Cortex of kidney (tissue), 1 donor: ENCODE measurements around the gene TWNK.

Experiments
- DNase-seq: peaks from one replicate; lab custom pipeline; 2025; lab: John Stamatoyannopoulos, UW

The TWNK gene

GRCh38 chr10:100986952-100987684 is at the start of gene TWNK, which contains the start of gene MRPL43:
Gene TWNK, plus strand, starts transcription at chr10:100987543. Its CDS starts 668 bp downstream, at chr10:100988211.
Gene MRPL43, minus strand, starts transcription at chr10:100987497. Its CDS starts 54 bp downstream, at chr10:100987443.
- DNase-seq = peak; percentile 14

DNA sequence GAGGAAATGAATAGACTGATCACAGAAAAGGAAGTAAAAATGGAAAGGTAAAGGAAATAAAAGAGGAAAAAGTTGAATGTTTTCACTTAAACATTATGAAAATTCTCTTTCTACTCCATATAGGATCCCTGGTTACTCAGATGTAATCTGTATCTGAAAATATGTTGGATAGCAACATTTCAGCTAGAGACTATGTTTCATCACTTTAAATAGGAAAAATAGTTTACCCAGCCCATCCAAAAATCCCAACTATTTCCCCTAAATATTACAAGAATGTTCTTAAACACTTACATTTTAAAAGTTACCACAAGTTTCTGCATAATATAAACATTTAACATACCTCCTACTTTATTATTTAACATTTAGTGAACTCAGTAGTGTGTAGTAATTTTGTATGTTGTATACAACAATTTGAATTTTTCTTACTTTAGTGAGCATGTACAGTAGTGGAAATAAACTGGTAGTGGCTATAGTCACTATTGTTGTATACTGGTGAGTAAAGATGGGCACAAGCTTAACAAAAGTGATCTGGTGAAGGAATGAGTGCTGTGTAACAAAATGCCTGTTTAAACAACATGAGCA is 47.5 kb upstream of the TWNK start:
- DNase-seq = no peak

DNA sequence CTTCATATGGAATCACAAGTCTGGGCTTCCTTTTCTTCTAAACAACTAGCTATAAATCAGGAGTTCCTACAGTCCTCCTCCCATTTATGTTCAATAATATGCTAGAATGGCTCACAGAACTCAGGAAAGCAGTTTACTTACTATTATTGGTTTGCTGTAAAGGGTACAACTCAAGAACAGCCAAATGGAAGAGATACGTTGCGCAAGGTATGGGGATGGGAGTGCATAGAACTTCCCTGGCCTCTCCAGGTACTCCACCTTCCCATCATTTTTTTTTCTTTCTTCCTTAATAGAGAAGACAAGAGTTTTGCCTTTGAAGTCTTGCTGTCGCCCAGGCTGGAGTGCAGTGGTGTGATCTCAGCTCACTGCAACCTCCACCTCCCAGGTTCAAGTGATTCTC is 45.1 kb upstream of the TWNK start:
- DNase-seq = no peak

- no peak for DNase-seq
These were observed 43.8 kb upstream of the TWNK start for GRCh38 chr10:100943508-100943907.

- no peak for DNase-seq
These were observed 41.6 kb upstream of the TWNK start for GRCh38 chr10:100945754-100946153.

DNA sequence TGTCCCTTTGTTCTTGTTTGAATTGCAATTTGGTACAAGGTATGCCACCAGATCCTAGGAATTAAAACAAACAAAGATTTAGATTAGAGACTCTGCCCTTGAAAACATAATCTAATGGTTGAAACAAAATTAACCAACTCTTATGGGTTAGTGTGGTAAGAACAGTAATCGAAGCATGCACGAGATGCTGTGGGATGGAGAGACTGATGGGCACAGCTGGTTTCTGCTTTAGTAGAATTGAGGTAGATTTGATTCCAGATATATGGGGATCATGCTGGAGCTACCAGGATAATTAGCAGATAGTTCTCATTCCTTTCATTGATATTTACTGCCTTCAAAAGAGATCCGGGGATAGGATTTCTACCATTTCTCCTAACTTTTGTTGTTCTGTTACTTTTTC is 38.4 kb upstream of the TWNK start:
- DNase-seq = no peak

GRCh38 chr10:100960251-100960650 is 27.1 kb upstream of the TWNK start:
- no peak for DNase-seq

- DNase-seq = no peak
These were observed 24.8 kb upstream of the TWNK start for GRCh38 chr10:100962351-100963080.

GRCh38 chr10:100963826-100964225 is 23.5 kb upstream of the TWNK start:
- DNase-seq = no peak

GRCh38 chr10:100965820-100966219 is 21.5 kb upstream of the TWNK start:
- DNase-seq = no peak

- no peak for DNase-seq
These were observed 20.5 kb upstream of the TWNK start for GRCh38 chr10:100966887-100967286.

- DNase-seq = no peak
These were observed 20.0 kb upstream of the TWNK start for GRCh38 chr10:100967332-100967731.

DNA sequence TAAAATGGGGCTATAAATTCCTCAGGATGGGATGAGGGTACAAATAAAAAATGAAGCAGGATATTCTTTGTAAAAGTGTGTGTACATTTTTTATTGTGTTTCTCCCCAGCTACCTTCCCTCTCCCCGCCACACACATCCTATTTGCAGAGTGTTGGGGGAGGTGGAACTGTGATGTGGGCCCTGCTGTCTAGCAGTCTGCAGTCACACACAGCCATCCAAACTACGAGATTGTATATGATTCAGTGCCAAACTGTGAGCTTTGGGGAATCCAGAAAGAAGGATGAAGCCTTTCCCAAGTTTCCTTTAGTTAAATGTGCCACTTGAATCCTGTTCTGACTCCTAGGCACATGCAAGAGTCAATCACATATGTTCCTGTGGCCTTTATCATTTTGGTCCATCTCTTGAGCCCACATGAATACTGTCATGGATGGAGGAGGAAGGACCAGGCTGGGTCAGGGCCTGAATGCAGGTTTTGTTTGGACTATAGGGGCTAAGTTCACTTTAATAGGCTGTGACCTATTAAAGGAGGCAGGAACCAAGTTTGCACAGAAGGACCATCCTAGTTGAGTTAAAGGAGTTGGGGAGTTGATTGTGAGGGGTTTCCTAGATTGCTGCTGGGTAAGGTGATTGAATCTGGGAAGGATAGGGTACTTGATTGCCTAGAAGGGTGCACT is 19.1 kb upstream of the TWNK start:
- no peak for DNase-seq

DNA sequence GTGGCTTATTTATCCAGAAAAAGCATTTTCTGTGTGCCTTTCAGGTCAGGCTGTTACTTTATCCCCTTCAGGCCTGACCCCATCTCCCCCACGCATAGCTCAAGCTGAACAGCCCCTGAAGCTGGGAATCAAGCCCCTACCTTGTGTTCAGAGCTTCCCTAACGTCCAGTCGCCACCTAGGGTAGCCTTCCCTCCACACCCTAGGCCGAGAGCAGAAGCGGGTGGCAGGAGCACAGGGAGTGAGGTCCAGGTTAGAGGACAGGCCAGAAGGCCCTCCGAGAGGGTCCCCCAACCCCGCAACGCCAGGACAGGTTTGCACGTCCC is 18.5 kb upstream of the TWNK start:
- no peak for DNase-seq

DNA sequence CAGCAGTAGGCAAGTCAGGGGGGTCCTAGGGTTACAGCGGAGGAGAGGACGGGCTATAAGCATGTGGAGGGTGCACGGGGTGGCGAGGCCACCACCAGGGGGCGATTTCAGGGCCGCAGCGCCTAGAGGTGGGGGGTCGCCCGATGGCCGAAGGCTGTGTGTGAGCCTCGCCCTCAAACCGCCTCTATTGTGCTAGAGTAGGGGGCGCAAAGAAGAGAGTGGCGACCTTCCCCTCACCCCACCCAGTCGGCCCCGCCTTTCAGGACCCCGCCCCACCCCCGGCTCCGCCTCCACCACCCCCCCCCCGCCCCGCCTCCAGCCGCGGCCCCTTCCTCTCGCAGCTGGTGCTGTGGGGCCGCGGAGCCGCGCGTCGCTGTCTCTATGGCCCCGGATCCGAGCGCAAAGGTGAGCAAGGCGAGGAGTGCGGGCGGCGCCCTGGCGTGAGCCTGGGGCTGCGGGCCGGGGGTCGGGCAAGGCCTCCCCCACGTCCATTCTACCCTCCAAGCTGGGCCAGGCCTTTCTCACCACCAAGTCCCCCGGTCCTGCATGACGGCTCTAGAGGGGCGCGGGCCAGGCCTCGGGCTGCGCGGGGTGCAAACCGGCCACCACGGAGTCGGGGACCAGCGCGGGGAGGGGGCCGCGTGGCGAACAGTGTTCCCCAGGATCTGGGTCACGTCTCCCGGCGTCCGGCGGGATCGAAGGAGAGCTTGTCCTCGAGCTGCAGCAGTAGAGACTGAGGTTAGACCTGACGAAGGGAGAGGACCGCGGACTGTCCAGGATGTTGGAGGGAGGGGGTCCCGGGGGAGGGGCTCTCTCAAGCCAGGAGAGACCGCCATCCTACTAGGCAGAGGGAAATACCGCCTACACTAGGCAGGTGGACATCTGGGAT is 17.9 kb upstream of the TWNK start, which contains the start of gene SEMA4G:
Gene SEMA4G (plus strand): TSS at position 318 of the 889 bp plus-strand sequence. CDS start 3,409 bp downstream, outside the sequence.
- DNase-seq = no peak

GRCh38 chr10:100970076-100970913 is 17.0 kb upstream of the TWNK start:
- no peak for DNase-seq

DNA sequence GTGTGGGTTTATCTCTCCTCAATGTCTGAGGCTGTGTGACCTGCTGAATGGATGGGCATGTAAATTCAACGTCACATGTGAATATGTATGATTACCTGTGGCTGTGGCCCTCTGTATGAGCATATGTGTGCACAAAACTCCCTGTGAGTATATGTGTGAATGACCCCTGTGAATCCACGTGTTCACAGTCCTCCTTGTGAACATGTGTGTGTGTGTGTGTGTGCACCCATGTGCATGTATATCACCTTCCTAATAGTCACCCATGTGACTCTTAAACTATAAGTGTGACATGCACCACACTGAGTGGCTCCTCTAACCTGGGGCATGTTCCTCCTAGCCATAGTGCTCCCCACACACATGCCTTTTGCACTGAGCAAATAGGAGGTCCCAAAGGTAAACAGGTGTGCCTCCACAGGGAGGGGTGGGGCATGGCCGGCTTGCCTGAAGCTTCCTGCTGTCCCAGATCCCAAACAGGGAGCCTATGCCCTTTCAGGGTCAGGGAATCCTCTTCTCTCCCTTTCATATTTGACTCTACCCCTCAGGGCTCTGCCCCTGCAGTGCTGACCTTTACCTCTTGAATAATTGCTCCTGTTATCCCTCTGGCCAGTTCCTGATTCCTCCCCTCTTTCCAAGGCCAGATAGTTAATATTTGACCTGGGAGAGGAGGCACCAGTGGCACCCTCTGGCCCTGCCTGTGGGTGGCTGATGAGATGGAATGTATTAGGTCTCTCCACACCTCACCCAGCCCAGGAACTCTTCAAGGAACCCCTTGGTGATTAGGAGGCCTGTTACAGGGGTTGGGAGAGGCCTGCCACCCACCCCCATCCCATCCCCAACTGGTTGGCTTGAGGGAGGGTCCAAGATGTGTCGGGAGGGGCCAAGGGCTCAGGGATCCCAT is 16.2 kb upstream of the TWNK start:
- no peak for DNase-seq

GRCh38 chr10:100972115-100972903 is 15.0 kb upstream of the TWNK start:
- DNase-seq = no peak
